T47D (cell line): ENCODE measurements around the gene LYVE1.

ENCODE experiments used
- DNase-seq, 2 experiments: peaks; one replicate each; pipeline versions ENCODE4 v3.0.0 to v3.0.0-alpha.2; 2011 to 2012; ENCODE audit warnings: low read depth in 1 of 2, low spot score in 1 of 2
- JUND ChIP-seq: IDR thresholded peaks from 2 replicates; pipeline ENCODE4 v1.6.1; 2012; ENCODE audit warnings: low read depth
- in situ Hi-C: cut with HindIII; loops from 2 replicates; pipeline ENCODE4 v1.10.0; 2016; ENCODE audit warnings: low sequenced_read_pairs, low pct_unique_long_range_greater_than_20kb

LYVE1 gene

GRCh38 chr11:10522276-10522675 is 46.2 kb downstream of the LYVE1 start:
- in situ Hi-C loops: no loop called here
- no peak for TF ChIP-seq JUND
- no peak for DNase-seq

DNA sequence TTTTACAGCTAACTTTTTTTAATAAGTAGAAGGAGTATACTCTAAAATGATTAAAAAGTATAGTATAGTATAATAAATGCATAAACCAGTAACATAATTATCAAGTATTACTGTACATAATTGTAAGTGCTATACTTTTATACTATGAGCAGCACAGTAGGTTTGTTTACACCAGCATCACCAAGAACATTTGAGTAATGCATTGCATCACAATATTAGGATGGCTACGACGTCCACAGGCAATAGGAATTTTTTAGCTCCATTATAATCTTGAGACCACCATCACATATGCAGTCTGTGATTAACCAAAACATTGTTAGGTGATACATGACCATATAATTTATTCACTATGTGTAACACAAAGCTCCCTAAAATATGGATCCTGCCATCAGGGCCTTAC is 47.9 kb downstream of the LYVE1 start:
- no peak for DNase-seq
- in situ Hi-C loops: no loop called here
- no peak for TF ChIP-seq JUND

- DNase-seq: no peak
- in situ Hi-C loops: no loop called here
- no peak for TF ChIP-seq JUND
These were observed 48.8 kb downstream of the LYVE1 start for GRCh38 chr11:10519630-10520029.

- DNase-seq: no peak
- in situ Hi-C loops: no loop called here
- no peak for TF ChIP-seq JUND
These were observed 49.6 kb downstream of the LYVE1 start for GRCh38 chr11:10518891-10519290.

DNA sequence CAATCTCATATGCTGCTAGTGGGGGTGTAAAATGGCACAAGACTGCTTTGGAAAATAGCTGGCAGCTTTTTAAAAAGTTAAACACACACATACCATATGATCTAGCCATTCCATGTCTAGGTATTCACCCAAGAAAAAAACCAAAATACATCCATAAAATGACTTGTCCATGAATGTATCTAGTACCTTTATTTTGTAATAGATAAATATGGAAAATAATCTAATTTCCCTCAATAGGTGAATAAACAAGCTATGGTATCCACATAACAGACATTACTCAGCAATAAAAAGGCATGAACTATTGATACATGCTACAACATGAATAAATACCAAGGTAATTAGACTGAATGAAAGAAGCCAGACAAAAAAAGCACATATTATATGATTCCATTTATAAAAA is 50.3 kb downstream of the LYVE1 start:
- in situ Hi-C loops: no loop called here
- no peak for DNase-seq
- no peak for TF ChIP-seq JUND

GRCh38 chr11:10515418-10515817 is 53.0 kb downstream of the LYVE1 start:
- in situ Hi-C loops: no loop called here
- DNase-seq: no peak
- no peak for TF ChIP-seq JUND

DNA sequence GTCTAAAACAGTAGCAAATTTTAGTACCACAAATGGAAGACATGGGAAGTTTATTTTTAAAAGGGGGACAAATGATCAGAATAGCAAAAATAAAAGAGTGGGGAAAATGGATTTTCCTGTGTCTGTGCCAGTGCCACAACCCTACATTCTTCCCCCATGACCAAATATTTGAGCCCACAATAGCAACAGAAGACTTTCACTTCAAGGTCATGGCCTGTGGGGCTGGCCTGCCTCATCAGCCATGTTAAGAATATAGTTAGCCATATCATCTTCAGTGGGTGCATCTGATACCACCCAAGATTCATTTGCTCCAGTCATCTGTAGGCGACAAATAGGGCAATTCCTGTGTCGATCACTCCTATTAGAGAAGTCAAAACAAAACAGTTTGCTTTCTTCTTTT is 53.8 kb downstream of the LYVE1 start:
- no peak for DNase-seq
- in situ Hi-C loops: no loop called here
- no peak for TF ChIP-seq JUND

GRCh38 chr11:10514202-10514601 is 54.3 kb downstream of the LYVE1 start:
- no peak for DNase-seq
- no peak for TF ChIP-seq JUND
- in situ Hi-C loops: no loop called here

GRCh38 chr11:10511181-10511621 is 57.3 kb downstream of the LYVE1 start:
- TF ChIP-seq JUND: no peak

More at GRCh38 chr11:10511181-10511621, 57.3 kb downstream of the LYVE1 start:
- no peak for DNase-seq
- in situ Hi-C loops: no loop called here
